Inferior parietal cortex (tissue), 1 donor: ENCODE measurements around the gene DDX21.
"Not testable (repeated sequence)": the region's sequence is repeated elsewhere in the genome, so short reads cannot be mapped to it uniquely, and the experiment has no call there.

Experiments
- DNase-seq: peaks from one replicate; pipeline ENCODE4 v3.0.0-alpha.2; 2016; ENCODE audit errors: extremely low spot score

DDX21 gene

DNA sequence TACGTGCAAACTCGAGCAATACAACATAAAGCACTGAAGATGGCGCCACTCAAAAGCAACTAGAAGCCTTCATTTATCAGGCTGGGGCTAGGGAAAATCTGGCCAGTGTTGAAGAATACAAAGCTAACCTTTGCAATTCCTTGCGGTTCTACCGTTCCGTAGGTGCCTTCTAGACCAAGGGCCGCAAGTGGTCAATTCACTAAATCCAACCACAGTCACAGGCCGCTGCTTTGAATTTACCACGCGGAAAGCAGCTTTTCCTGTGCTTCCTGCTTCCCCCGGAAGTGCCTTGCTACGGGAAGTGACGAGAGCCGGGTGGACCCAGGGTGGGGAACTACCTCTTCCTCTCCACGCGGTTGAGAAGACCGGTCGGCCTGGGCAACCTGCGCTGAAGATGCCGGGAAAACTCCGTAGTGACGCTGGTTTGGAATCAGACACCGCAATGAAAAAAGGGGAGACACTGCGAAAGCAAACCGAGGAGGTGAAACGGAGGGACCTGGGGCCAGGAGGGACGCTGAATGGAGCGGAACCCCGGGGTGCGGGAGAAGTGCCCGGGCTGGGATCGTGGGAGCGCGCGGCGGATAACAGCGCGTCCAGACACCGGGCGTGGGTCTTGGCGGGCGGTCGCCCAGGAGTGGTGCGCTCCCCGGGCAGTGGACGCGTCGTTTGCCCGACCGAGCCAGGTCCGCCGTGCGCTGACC is at the start of gene DDX21:
DDX21 (plus strand) TSS at position 339 of the 701 bp plus-strand sequence; CDS start at position 395, 56 bp downstream.
- peak; percentile 98 for DNase-seq

DNA sequence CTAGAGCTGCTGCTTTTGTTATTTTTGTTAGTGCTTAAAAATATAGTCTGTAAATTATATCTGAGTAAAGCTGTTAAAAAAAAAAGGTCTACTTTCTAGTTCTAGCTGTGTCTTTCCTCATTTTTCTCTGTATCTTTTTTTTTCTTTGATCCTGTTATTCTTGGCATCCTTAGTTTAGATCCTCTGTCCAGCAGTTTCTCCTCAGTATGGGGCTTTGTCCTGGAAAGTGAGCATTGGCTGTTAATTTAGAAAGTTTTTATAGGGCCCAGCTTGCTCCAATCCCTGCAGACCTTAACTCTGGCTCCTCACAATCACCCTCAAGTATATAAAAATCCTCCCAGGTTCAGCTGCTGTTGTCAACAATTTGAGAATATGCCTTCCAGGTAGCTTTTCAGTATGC is 31.4 kb upstream of the DDX21 start:
- no peak for DNase-seq

- no peak for DNase-seq
Measured at GRCh38 chr10:68925489-68925888, 30.5 kb upstream of the DDX21 start.

- DNase-seq = not testable (repeated sequence)
Measured at GRCh38 chr10:68929157-68929556, 26.8 kb upstream of the DDX21 start.

- DNase-seq = not testable (repeated sequence)
Measured at GRCh38 chr10:68929888-68930287, 26.1 kb upstream of the DDX21 start.

GRCh38 chr10:68932860-68933259 is 23.1 kb upstream of the DDX21 start:
- DNase-seq = not testable (repeated sequence)

- no peak for DNase-seq
Measured at GRCh38 chr10:68934994-68935393, 21.0 kb upstream of the DDX21 start.

- DNase-seq = no peak
Measured at GRCh38 chr10:68938117-68938516, 17.9 kb upstream of the DDX21 start.

DNA sequence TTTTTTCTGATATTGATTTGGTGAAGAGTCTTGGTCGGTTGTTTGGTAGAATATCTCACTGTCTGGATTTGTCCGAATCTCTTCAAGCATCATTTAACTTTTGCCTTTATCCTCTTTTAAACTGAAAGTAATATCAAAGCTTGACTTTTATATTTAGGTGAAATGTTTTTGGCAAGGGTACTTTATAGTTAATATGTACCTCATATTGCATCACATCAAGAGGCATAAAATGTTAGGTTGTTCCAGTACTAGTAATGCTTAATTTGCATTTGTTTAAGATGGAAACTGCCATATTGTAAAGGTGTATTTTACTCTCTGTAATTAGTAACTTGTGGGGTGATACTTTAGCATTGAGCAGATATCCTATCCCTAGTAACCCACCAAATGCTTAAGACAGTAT is 17.1 kb upstream of the DDX21 start:
- DNase-seq = no peak

DNA sequence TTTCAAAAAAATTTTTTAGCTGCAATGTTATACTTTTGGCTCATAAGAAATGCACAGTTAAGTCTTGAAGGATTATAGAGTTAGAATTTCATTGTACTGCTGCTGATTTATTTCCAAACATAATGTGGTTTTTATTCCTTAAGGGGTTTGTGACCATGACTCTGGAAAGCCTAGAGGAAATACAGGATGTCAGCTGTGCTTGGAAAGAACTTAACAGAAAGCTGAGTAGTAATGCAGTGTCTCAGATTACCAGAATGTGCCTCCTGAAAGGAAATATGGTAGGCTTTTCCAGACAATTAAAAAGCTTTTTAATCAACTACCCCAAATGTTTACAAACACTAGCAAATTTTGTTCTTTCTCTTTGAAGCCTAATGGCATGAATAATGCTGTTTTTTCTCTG is 15.1 kb upstream of the DDX21 start:
- DNase-seq = not testable (repeated sequence)

GRCh38 chr10:68950598-68950997 is 5.4 kb upstream of the DDX21 start:
- no peak for DNase-seq

DNA sequence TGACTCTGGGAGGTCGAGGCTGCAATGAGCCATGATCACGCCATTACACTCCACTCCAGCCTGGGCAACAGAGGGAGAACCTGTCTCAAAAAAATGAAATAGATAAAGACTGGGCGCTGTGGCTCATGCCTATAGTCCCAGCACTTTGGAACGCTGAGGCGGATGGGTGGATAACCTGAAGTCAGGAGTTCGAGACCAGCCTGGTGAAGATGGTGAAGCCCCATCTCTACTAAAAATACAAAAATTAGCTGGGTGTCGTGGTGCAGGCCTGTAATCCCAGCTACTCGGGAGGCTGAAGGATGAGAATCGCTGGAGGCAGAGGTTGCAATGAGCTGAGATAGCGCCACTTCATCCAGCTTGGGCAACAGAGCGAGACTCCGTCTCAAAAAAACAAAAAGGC is 1.1 kb upstream of the DDX21 start:
- no peak for DNase-seq

- no peak for DNase-seq
Measured at GRCh38 chr10:68955355-68955831, 577 bp upstream of the DDX21 start.

DNA sequence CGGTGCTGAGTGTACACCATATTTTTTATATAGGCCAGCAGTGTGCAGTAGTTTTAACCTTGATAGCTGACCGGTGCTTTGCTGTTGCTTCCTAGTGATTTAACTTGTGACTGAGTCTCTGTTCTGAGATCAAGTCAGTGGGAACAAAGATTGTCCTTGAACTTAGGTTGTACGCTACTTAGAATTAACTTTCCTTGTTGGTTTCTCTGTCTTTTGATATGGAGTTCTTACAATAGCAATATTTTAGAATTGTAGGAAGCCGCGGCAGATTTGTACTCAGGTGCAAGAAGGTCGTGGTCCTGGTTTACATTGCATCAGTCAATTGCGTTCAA is 1.3 kb downstream of the DDX21 start:
- no peak for DNase-seq

DNA sequence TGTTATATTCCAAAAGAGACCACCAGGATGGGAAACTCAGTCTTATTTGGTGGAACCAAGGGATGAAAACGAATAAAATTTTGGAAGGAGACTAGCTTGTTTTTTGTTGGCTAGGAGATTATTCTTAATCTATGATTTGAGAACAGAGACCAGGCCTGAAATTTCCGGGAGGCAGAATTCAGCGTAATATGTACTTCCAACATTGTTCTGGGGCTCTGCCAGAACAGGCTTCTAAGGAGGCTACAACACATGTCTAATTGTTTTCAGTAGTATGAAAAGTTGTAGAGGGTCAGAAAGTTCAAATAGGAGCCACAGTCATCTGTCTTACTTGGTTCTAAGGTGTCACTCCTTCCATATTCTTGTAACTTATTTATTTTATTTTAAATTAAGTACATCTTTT is 1.7 kb downstream of the DDX21 start:
- no peak for DNase-seq

- no peak for DNase-seq
Measured at GRCh38 chr10:68959695-68960527, 3.9 kb downstream of the DDX21 start.

DNA sequence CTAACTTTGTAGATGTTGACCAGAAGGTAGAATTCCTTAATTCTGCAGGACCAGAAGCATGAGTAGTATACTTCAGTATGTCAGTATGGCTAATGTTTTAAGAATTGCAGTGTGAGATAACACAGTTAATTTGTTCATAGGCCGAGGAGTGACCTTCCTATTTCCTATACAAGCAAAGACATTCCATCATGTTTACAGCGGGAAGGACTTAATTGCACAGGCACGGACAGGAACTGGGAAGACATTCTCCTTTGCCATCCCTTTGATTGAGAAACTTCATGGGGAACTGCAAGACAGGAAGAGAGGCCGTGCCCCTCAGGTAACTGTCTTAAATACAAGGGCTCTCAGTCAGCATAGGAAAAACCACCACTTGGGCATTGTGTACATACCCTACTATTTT is 7.2 kb downstream of the DDX21 start:
- no peak for DNase-seq

DNA sequence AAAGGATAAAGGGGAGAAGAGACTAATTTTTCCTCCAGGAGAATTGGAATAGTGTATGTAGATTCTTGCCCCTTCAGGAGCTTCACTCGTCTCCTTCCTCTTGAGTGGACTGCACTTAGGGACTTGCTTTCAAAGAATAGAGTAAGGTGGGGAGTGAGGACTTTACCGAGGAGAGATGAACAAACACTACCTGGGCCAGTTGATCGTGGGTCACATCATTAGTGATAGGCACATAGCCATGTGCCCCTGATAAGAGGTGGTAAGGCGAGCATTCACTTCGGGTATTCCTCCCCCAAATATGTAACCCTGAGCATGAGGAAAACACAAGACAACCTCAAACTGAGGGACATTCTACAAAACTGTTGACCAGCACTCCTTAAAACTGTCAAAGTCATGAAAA is 18.0 kb downstream of the DDX21 start:
- no peak for DNase-seq

DNA sequence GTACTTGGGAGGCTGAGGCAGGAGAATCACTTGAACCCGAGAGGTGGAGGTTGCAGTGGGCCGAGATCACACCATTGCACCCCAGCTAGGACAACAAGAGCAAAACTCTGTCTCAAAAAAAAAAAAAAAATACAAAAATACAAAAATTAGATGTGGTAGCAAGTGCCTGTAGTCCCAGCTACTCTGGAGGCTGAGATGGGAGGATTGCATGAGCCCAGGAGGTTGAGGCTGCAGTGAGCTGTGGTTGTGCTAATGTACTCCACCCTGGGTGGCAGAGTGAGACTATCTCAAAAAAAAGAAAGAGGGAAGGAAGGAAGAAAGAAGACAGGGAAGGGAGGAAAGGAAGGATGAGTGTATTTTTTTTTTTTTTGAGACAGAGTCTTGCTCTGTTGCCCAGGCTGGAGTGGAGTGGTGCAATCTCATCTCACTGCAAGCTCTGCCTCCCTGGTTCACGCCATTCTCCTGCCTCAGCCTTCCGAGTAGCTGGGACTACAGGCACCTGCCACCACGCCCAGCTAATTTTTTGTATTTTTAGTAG is 20.0 kb downstream of the DDX21 start:
- not testable (repeated sequence) for DNase-seq

DNA sequence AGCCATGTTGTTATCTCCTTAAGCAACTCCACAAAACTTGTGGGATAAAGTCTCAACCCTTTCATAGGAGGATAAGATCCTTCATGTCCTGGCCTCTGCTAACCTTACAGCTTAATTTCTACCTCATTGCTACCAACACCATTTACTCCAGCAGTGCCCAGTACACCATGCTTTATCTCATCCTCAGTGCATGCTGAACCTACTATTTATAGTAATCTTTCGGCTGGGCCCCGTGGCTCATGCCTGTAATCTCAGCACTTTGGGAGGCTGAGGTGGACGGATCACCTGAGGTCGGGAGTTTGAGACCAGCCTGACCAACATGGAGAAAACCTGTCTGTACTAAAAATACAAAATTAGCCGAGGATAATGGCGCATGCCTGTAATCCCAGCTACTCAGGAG is 23.8 kb downstream of the DDX21 start:
- not testable (repeated sequence) for DNase-seq

- no peak for DNase-seq
Measured at GRCh38 chr10:68981074-68981473, 25.1 kb downstream of the DDX21 start.

GRCh38 chr10:68982389-68982788 is 26.4 kb downstream of the DDX21 start:
- DNase-seq = no peak

GRCh38 chr10:68987611-68988010 is 31.6 kb downstream of the DDX21 start:
- no peak for DNase-seq
